ENCODE data around the gene CCL27.

- TF ChIP-seq CTCF (IDR thresholded peaks at IDR 0.05) (no peak), POLR2A (IDR thresholded peaks at IDR 0.05; ENCODE audit: low read depth) (no peak)
Observed at GRCh38 chr9:34693560-34693959, 31.1 kb upstream of the CCL27 start.
